Vagina (tissue), 2 donors: ENCODE measurements around the gene ABCC3.
"Not testable (repeated sequence)": the region's sequence is repeated elsewhere in the genome, so short reads cannot be mapped to it uniquely, and the experiment has no call there.

Source experiments
- CTCF ChIP-seq, 3 experiments: fragments of 450-650 bp in 2 of 3; fragments of 200-600 bp in 1 of 3; sonication (generic) in 1 of 3; IDR thresholded peaks; one replicate each; pipeline ENCODE4 v1.5.1; 2017 to 2019; ENCODE audit warnings: antibody characterized with exemption in 3 of 3, mild to moderate bottlenecking in 2 of 3, moderate library complexity in 2 of 3
- POLR2A ChIP-seq, 2 donors: fragments of 450-650 bp; IDR thresholded peaks; one replicate each; pipeline ENCODE4 v1.6.1; 2017; ENCODE audit warnings: antibody characterized with exemption in 2 of 2, mild to moderate bottlenecking in 2 of 2, moderate library complexity in 2 of 2

GRCh38 chr17:50709053-50709452, 74.4 kb downstream of the ABCC3 start:
- not testable (repeated sequence) for TF ChIP-seq POLR2A, CTCF (IDR thresholded peaks at IDR 0.05)
